ENCODE data around the gene KCNMB2. TPM values are rescaled to one million over a fixed set of nuclear protein-coding genes. Genes with fewer than 3 reads are reported as not detected.
"Not testable (repeated sequence)": the region's sequence is repeated elsewhere in the genome, so short reads cannot be mapped to it uniquely, and the experiment has no call there.

The KCNMB2 gene
- total RNA-seq, 1 donor from 2014 or later: not detected

DNA sequence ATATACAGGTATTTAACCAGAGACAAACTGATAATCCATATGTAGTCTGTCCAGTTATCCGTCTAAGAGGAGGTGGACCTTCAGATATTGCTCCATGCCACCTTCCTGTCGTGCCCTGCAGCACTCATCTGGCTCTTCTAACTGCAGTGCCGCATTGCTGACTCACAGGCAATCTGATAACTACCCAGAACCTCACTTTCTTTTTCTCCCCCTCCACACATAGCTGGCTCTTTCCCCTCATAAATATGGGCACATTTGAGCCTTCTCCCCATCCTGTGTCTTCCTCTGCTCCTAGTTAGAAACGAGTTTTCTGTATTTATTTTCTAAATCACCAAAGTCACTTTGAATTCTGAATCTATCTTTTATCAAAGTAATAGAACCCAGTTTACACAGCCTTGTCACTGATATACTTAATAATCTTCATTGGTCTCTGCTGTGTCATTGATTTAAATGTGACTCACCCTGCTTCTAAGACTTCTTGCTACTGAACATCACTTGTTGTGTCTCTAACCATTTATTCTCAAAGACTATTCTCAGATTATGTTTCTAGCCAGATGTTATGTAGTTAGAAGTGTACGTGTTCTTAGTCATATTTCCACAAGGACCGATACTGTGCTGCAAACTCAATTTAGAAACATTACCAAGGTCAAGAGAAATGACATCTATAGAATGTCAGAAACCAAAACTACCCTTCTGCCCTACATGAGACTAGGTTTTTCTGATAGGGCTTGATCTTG is 17.4 kb upstream of the KCNMB2 start:
- peak; percentile 34 for DNase-seq (ENCODE audit: low read depth)

DNA sequence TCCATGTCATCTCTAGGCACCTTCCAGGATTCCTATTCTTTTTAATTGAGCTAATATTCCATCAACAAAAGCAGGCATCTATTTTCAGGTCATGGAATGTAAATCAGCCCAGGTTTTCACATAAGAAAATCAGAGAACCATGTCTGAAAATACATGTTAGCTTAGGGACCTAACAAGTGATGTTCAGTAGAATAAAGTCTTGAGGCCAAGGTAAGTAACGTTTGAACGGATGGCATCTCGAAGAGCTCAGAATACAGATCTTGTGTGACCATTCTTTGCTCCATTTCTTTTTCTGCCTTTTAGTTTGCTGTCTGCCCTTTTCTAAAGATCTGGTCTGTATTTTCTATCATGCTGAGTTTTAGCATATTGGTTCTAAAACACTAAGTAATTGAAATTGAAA is 16.5 kb upstream of the KCNMB2 start:
- DNase-seq (ENCODE audit: low read depth): no peak

DNA sequence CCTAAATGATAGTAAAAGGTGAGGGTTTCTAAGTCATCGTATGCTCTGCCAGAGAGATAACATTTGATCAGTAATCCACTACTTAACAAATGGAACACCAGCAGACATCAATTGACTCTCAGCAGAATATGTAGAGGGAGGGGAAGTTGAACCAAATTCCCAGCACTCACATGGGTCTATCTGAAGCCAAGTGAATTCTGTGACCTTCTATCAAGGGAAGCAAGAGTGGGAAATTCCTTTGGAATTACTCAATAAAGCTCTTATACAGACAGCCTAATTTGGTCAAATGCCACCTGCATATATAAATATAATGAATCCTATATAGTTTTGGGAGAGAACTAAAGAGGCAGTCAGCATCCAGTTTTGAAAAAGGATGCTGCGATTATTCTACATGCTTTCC is 15.8 kb upstream of the KCNMB2 start:
- no peak for DNase-seq (ENCODE audit: low read depth)

DNA sequence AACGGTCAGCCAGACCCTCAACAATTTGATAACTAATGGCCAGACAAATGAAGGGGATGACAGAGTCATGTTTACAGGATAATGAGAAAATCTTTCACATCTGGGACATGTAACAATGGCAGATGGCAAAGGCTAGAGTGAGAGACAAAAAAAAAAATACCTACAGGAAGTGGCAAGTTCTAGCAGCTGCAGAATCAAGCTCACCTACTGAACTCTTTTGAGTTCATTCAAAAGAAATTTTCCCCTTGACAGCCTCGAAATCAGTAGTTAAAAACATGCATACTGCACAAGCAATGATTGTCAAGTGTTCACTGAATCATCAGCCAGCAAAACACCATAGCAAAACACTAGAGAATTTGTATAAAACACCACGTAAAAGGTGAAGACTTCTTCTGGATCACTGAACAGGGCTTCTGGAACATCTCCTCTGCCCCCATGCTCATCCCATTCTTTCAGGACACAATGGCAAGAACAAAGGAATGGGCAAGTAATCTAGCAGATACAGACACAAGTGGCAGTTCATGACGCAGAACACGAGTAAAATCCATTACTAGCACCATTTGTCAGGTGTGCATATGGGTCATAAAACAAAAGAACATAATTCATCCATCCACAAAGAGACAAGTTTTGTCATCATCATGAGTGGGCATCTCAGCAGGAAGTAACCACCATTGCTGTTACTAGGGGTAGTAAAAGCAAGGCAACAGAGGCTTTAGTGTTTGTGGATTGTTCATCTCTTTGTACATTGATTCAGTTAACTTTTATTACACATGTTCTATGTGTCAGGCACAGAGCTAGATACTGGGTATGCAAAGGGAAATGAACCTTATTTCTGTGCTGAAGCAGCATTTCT is 13.8 kb upstream of the KCNMB2 start:
- DNase-seq (ENCODE audit: low read depth): no peak

DNA sequence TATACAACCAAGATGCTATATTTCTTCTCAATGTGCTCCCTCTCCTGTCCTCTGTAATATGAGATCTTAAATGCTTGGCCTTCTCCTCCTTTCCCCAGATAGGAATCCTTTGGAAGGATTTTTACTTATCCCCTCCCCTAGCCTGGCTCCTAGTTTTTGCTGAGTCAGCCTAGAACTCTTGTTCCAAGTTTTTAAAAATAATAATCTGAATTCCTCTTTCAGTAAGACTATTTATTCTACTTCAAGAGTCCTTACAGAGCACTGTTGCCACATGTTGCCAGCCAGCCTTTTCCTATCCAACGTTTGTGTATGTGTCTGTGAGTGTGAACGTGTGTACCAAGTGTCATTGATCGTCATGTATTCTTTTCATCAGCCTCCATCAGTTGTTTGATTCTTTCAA is 11.0 kb upstream of the KCNMB2 start:
- DNase-seq (ENCODE audit: low read depth): peak; percentile 26

DNA sequence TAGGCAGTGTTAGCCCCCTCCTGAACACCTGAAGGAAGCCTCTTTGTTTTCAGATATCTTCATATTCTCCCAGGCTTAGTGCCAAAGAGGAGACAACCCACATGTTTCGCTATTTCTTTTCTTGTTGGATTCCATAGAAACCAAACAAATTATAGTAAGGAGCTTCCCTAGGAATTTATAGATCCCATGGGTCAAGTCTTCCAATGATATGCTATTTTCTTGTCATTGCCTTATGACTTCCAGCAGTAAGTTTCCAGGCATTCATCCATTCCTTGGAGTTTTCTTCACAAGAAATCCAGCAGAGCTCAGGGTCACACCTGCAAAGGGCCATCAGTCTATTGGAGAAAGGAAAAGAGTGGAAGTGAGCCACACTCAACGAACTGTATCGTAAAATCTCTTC is 9.9 kb upstream of the KCNMB2 start:
- no peak for DNase-seq (ENCODE audit: low read depth)

DNA sequence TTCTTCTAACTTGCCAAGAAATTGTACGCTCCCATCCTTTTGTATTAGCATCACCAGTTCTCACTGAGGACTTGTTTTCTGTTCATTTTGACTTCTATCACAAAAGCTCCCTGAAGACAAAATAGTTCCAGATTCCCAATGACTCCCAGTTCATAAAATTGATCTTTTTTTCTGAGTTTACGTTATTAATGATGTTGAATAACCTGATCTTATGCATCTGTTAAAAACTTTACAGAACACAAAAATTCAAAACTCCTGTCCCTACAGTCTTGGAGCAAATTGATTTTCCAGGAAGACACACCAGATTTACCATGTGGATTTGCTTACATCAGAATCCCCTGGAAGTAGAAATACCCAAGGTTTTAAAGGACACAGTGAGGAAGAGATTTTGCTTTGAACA is 8.3 kb upstream of the KCNMB2 start:
- no peak for DNase-seq (ENCODE audit: low read depth)

DNA sequence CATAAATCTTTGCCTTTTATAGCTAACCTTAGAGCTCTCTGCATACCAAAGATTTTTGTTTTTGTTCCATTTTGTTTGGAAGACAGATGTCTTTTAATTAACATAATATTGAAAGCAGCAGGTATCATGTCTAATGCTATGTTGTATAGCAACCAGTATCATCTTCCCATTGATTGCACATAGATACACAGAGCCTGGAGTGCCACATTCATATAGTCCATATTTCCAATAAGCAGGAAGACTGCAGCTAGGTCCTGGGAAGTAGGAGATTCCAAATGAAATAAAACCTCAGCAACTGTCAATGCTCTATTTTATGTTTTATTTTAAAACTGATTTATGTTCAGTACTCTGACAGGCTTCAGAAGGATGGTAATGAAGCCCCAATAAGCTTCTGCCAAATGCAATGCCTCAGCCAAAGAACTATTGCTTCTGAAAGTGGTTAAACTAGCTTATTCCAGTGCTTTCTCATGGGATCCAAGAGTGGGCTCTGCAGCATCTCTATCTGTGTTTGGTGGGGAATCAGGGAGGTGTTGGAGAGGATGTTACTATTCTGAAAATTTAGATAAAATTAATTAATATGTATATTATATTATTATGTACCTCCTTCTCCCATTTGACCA is 6.5 kb upstream of the KCNMB2 start:
- DNase-seq (ENCODE audit: low read depth): no peak

DNA sequence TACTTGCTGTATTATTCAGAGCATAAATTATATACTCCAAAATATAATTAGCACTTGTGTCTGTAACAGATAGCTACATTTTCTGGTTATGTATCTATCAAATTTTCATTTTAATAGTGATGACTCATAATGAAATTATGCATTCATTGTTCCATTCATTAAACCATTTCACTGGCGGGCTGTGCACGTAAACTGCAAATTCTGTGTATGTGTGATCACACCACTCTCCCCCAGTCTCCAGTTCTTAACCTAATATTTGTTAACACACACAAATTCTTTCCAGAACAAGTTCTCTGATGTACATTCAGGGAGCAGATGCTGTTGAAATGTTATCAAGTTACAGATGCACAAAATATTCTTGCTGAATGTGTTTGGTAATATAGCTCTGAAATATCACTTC is 3.8 kb upstream of the KCNMB2 start:
- no peak for DNase-seq (ENCODE audit: low read depth)

DNA sequence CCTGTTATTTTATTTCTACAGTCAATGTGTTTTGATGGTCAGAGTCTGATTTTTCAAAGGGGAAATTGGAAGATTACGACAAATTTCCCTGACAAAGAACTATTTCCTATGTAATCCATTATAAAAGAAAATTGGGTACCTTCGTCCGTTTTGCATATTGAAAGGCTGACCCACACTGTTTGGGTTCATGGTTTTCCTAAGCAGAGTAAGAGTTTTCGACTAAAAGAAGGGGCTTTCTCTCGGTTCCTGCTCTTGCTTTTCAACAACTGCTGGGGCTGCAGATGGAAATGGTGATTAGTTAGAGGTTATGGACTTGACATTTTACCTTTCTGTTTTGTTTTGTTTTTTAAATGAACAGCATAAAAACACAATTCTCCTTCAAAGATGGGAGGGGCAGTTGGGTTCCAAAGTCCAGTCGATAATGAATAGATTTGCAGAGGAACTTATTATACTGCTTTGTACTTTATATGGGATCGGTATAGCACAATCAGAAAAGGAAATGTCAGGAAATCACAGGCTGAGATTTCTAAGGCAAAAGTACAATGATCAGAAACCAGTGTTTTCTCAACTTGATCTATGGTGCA is 978 bp downstream of the KCNMB2 start:
- DNase-seq (ENCODE audit: low read depth): no peak

DNA sequence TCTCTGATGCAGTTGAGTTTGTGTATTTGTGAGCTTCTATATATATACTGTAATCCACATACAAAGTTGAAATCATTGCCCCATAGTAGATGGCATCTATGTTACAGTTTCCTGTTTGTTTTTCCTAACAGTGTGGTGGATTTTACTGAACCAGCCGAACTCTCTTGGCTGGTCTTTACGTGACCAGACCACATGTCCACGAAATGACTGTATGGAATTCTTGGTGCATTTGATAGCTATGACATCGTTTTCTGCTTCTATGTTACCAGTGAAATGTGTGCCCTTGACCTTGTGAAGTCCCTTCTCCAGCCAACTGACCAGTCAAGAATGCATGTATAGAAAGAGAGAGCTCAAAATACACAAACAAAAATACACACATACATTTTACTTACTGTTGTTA is 1.8 kb downstream of the KCNMB2 start:
- DNase-seq (ENCODE audit: low read depth): no peak

DNA sequence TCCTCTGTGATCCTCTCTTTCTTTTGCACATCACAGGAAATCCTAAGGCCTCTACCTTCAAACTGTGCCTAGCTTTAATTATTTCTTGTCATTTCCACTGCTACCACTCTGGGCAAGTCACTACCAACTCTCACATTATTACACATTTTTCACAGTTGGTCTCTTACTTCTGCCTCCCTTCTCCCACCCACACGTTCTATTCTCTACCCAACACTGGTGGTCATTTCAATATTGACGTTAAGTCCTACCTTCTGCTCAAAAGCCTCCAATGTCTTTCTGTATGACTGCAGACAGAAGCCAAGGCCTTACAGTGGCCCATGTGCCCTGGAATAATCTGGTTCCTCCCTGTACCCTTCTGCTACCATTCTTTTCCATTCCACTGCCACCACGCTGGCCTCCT is 3.9 kb downstream of the KCNMB2 start:
- no peak for DNase-seq (ENCODE audit: low read depth)

DNA sequence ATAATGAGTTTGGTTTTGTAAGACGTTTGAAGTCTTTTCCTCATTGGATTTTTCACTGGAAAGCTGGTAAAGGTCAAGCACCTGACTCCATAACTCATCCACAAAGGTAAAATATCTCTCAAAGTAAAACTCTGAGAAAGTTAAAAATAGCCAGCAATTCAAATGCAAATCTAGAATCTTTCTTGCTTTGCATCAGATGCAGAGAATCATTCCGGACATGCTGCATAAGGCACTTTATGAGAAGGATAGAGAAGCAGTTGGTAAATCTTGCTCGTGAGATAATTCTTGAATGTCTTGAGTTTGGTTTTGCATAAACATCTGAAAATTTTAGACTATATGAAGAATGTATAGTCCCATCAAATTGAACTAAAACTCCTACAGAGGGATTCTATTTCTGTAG is 9.1 kb downstream of the KCNMB2 start:
- no peak for DNase-seq (ENCODE audit: low read depth)

DNA sequence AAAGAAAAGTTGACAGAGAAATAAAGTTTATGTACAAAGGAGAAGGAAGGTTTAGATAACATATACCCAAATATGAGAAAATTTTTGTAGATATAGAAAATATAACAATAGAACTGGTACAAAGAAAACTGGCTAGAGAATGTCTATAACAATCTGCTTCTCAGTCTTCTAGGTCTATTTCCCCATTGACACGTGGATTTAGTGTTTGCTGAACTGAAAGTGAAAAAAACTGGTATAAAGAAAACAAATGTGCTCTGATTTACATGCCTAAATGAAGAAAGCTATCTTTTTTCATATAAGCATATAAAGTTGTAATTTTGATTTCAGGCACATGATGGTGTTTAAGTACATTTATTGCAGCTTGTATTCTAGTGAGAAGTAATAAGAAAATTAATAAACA is 9.8 kb downstream of the KCNMB2 start:
- no peak for DNase-seq (ENCODE audit: low read depth)

DNA sequence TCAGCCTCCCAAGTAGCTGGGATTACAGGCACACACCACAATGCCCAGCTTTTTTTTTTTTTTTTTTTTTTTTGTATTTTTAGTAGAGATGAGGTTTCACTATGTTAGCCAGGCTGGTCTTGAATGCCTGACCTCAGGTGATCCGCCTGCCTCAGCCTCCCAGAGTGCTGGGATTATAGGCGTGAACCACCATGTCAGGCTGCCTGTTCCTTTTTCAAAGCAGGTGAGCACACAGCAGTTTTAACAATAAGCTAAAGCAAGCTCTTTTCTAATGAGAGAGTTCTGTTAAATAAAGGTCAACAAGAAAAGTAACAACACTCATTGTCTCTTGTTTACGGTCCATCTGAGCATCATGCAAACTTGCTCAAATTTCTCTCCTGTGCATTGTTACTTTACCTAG is 13.2 kb downstream of the KCNMB2 start:
- DNase-seq (ENCODE audit: low read depth): not testable (repeated sequence)

DNA sequence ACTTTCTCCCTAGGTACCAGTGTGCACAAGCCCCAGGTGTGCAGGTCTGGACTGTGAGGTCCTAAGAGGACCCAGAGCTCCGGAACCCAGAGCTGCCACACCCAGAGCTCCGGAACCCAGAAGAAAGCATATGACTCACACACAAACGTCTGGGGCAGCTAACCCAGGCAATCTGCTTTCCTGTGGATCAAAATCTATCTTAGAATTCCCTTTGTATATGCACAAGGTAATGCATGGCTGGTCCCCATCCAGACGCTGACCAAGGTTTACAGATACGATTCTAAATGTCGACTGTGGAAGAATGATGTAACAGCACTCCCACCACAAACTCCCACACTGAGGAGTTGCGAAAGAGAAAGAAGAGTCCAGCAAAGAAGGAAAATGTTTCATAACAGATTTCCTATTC is 15.7 kb downstream of the KCNMB2 start:
- no peak for DNase-seq (ENCODE audit: low read depth)

DNA sequence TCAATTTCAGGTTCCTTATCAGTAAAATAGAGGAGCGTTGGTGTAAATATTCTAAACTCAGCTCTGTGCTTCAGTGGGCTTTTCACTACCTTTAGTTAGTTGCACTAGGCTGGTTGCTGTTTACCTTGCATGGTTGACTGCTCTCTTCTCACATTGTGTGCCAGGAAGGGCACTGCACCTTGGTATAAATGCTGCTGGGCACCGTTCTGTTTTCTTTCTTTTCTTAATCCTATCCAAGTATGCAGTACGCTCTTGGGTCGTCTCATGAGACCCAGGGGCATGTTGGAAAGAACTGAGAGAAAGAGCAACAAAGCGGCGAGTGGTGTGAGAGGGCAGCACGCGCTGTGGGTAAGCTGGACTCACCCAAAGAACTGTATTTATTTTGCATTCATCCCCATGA is 22.4 kb downstream of the KCNMB2 start:
- DNase-seq (ENCODE audit: low read depth): no peak

DNA sequence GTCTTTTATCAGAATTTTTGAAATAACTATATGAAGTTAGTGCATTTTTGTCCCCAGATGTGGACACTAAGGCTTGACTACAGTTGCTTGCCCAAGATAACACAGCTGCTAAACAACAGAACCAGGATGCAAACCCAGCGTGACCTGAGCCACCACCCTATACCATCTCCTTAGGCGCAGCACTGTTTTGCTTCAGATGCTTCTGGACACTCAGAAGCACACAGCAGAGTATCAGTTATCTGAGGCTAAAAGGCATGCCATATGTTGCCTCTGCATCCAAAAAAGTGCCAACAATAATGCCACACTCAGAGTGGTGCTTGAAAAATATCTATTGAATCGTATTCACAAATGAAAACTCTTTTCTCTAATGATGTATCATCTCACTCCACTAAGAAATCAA is 24.5 kb downstream of the KCNMB2 start:
- no peak for DNase-seq (ENCODE audit: low read depth)

DNA sequence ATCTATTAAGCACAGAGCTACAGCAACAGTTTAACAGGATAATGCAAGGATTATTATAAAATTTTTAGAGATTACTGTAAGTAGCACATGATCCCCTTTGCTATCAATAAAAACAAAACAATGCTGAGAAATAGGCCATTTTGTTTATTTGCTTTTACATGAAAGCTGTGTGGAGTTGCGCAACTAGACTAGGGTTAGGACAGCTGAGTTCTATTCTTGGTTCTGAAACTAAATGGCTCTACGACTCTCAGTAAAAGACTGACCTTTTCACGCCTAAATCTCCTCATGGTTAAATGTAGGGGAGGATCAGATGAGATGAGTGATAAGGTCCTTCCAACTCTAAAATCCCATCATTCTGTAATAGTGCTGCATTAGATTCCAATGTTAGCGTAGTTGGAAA is 25.0 kb downstream of the KCNMB2 start:
- DNase-seq (ENCODE audit: low read depth): peak; percentile 60

DNA sequence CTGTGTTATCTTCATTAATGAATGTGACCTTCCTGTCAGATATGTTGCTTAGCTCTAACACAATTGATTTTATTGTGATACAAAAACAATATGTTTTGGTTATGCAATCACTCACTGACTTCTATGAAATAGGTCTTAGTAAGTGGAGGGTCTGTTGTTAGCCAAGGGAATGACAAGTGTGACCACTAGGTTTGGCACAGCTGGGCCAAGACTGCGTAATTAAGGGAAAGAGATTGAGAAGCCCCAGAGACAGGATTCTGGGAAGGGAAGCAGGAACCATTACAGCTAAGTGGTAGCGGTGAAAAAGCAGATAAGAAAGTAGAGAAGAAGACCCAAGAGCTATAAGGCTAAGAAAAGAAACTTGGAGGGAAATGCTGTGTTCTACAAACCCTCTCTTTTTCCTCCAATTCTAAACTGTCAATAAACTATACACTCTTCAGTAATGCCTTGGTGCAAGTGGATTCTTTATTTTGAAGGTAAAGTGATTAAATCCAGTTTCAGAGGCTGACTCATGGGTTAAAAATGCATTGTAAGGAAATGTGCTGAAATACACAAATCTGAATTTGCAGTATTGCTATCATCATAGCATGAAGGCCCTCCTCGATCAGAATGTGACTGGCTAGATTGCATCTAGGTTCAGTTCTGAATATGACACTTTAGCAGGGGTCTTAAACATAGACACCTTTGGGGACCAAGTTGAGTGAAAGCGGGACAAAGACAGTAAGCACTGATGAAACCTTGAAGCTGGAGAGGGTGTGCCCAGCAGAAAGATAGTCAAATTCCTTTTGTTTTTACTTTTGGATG is 26.1 kb downstream of the KCNMB2 start:
- no peak for DNase-seq (ENCODE audit: low read depth)

DNA sequence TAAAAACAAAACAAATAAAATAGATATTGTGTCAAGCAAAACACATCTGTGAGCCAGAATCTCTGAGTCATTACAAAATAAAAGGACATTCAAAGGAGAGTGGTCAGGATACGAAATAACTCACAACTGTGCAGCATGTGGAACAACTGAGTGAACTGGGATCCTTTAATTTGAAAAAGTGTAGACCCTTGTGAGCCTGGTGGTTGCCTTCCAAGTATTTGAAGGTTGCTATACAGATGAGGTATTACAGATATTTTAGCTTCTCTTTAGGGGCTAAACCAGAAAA is 26.7 kb downstream of the KCNMB2 start:
- peak; percentile 31 for DNase-seq (ENCODE audit: low read depth)
